Panc1 (cell line): Measurements from ENCODE around the gene MAD1L1. TPM values are rescaled to one million over a fixed set of nuclear protein-coding genes. Genes with fewer than 3 reads are reported as not detected.

Experiments used
- ATAC-seq: fragments of 200-7000 bp; cut with Tn5 transposase; 2 replicates; pipeline ENCODE4 v1.9.1; 2020; ENCODE audit warnings: mild to moderate bottlenecking, moderate library complexity
- BruUV-seq: library from RNA; stranded (reverse); fragments of 400-500 nt; replicated peaks from 2 replicates; lab custom pipeline; 2021; lab: Mats Ljungman, UMichigan
- CTCF ChIA-PET: fragments of 300-600 bp; sonication (Branson Sonifier 250); formaldehyde crosslinking; loops from one replicate; lab custom pipeline; 2022; ENCODE audit warnings: antibody characterized with exemption; lab: Charles Lee
- POLR2A ChIA-PET: fragments of 300-600 bp; sonication (Branson Sonifier 250); formaldehyde crosslinking; loops from one replicate; lab custom pipeline; 2022; ENCODE audit warnings: antibody characterized with exemption; lab: Charles Lee
- DNase-seq: peaks from one replicate; pipeline ENCODE4 v3.0.0-alpha.2; 2010; ENCODE audit warnings: low read depth, low spot score
- H3K27ac ChIP-seq: 2 replicates; pipeline ENCODE4 v1.5.1; 2011; ENCODE audit warnings: mild to moderate bottlenecking, low read length, inconsistent platforms
- H3K27me3 ChIP-seq: fragments of 200-500 bp; sonication (Bioruptor generic); 2 replicates; pipeline ENCODE4 v1.6.0; 2014; ENCODE audit warnings: low read length, inconsistent platforms; ENCODE audit not compliant: control insufficient read depth, insufficient read depth
- H3K36me3 ChIP-seq: fragments of 200-500 bp; sonication (Bioruptor generic); 2 replicates; pipeline ENCODE4 v1.5.1; 2014; ENCODE audit warnings: inconsistent platforms, mild to moderate bottlenecking, low read length, moderate library complexity; ENCODE audit not compliant: control insufficient read depth, insufficient read depth
- H3K4me1 ChIP-seq: 2 replicates; pipeline ENCODE4 v1.5.1; 2011; ENCODE audit warnings: inconsistent platforms, mild to moderate bottlenecking, low read length, moderate library complexity; ENCODE audit not compliant: control insufficient read depth, insufficient read depth
- H3K4me3 ChIP-seq, 2 experiments: 2 replicates each; pipeline ENCODE4 v1.5.1; 2011 to 2012; ENCODE audit warnings: low read depth in 2 of 2, low read length in 2 of 2, mild to moderate bottlenecking in 2 of 2, inconsistent platforms in 1 of 2, moderate library complexity in 1 of 2
- H3K9me3 ChIP-seq: fragments of 200-500 bp; sonication (Bioruptor generic); 2 replicates; pipeline ENCODE4 v1.5.1; 2014; ENCODE audit warnings: low read depth, mild to moderate bottlenecking, inconsistent platforms, low read length, moderate library complexity; ENCODE audit not compliant: control insufficient read depth, insufficient read depth
- POLR2AphosphoS5 ChIP-seq: IDR thresholded peaks from 2 replicates; pipeline ENCODE4 v1.6.1; 2012; ENCODE audit warnings: mild to moderate bottlenecking, low read depth, low read length, moderate library complexity
- SIN3A ChIP-seq: IDR thresholded peaks from 2 replicates; pipeline ENCODE4 v1.6.1; 2012; ENCODE audit warnings: low read depth, mild to moderate bottlenecking, low read length, moderate library complexity, borderline replicate concordance; ENCODE audit not compliant: insufficient read depth
- TCF7L2 ChIP-seq: IDR thresholded peaks from 2 replicates; pipeline ENCODE4 v1.6.1; 2011; ENCODE audit warnings: mild to moderate bottlenecking, low read depth, low read length, inconsistent platforms
- in situ Hi-C: cut with HindIII; loops from 2 replicates; pipeline ENCODE4 v1.10.0; 2016; ENCODE audit warnings: low sequenced_read_pairs, low pct_unique_long_range_greater_than_20kb
- intact Hi-C: fragments of 100-400 bp; cut with micrococcal nuclease; formaldehyde crosslinking; loops from one replicate; pipeline ENCODE4 v1.10.0; 2022; ENCODE audit not compliant: unreplicated experiment
- total RNA-seq: library from RNA; stranded (reverse); gene quantifications from one replicate; pipeline ENCODE4 v1.2.1, GENCODE V29; 2021; ENCODE audit not compliant: unreplicated experiment
- TF ChIP-seq, protein P1 (sequence below): fragments of 450-650 bp; IDR thresholded peaks from 2 replicates; pipeline ENCODE4 v1.5.1; 2017; ENCODE audit warnings: mild to moderate bottlenecking
- TF ChIP-seq, protein P2 (sequence below), 2 experiments: IDR thresholded peaks; 2 replicates each; pipeline ENCODE4 v1.6.1; 2011 to 2012; ENCODE audit warnings: low read depth in 2 of 2, control low read depth in 1 of 2, low read length in 1 of 2, mild to moderate bottlenecking in 1 of 2, moderate library complexity in 1 of 2; ENCODE audit not compliant: insufficient read depth in 1 of 2

The MAD1L1 gene
- total RNA-seq, 1 experiment from 2014 or later, result 70.8 TPM

DNA sequence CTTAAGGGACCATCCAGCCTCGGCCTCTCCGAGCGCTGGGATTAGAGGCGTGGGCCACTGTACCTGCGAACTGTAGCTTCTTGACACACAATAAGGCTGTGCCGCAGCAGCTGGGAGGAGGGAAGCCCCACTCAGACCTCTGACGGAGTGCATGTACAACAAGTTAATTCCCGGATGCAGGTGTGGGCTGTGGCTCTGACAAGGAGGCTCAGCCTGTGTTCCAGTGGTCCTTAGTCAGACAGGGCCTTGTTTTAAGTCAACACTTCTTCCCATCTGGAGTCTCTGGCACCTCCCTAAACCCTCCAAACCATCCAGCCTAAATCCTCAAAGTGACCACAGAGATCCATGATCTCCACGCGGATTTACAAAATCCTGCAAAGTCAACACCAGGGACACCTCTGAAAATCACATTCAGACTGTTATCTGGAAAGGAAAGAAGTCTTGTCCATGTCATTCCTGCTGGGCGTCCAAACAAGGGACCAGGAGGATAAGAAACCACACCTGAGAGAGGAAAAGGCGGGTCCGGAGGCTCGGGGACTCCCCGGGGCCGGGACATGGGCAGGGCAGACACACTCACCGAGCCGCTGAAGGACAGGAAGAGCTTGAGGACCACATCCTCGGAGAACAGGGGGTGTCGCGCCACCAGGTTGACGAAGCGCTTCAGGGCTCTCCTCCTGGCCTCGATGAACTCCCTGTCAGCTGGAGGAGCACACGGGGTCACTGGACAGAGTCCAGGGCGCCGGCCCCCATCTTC, 38.7 kb upstream of the MAD1L1 start:
- H3K27me3 ChIP-seq, result no peaks in the 10 kb centered on the region
- H3K36me3 ChIP-seq, result no peaks in the 10 kb centered on the region
- H3K27ac ChIP-seq, result no peak overlapping the region
- no TSS peak for BruUV-seq
- TF ChIP-seq, protein P1, sequence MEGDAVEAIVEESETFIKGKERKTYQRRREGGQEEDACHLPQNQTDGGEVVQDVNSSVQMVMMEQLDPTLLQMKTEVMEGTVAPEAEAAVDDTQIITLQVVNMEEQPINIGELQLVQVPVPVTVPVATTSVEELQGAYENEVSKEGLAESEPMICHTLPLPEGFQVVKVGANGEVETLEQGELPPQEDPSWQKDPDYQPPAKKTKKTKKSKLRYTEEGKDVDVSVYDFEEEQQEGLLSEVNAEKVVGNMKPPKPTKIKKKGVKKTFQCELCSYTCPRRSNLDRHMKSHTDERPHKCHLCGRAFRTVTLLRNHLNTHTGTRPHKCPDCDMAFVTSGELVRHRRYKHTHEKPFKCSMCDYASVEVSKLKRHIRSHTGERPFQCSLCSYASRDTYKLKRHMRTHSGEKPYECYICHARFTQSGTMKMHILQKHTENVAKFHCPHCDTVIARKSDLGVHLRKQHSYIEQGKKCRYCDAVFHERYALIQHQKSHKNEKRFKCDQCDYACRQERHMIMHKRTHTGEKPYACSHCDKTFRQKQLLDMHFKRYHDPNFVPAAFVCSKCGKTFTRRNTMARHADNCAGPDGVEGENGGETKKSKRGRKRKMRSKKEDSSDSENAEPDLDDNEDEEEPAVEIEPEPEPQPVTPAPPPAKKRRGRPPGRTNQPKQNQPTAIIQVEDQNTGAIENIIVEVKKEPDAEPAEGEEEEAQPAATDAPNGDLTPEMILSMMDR, result no peak
- no peak for TF ChIP-seq POLR2AphosphoS5
- TF ChIP-seq, protein P2, sequence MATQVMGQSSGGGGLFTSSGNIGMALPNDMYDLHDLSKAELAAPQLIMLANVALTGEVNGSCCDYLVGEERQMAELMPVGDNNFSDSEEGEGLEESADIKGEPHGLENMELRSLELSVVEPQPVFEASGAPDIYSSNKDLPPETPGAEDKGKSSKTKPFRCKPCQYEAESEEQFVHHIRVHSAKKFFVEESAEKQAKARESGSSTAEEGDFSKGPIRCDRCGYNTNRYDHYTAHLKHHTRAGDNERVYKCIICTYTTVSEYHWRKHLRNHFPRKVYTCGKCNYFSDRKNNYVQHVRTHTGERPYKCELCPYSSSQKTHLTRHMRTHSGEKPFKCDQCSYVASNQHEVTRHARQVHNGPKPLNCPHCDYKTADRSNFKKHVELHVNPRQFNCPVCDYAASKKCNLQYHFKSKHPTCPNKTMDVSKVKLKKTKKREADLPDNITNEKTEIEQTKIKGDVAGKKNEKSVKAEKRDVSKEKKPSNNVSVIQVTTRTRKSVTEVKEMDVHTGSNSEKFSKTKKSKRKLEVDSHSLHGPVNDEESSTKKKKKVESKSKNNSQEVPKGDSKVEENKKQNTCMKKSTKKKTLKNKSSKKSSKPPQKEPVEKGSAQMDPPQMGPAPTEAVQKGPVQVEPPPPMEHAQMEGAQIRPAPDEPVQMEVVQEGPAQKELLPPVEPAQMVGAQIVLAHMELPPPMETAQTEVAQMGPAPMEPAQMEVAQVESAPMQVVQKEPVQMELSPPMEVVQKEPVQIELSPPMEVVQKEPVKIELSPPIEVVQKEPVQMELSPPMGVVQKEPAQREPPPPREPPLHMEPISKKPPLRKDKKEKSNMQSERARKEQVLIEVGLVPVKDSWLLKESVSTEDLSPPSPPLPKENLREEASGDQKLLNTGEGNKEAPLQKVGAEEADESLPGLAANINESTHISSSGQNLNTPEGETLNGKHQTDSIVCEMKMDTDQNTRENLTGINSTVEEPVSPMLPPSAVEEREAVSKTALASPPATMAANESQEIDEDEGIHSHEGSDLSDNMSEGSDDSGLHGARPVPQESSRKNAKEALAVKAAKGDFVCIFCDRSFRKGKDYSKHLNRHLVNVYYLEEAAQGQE (IDR thresholded peaks at IDR 0.05; ENCODE audit: insufficient read depth in 1 of 2, low read depth in 2 of 2, low read length in 1 of 2), result no peak
- in situ Hi-C loops, result no loop called here
- no peak overlapping the region for H3K4me3 ChIP-seq
- CTCF ChIA-PET, result interaction anchor here (0.6 kb wide), 1 partner anchor 47 kb away, joined by 3 read pairs; no protein-coding TSS in a partner anchor
- peaks cover 12% of the 10 kb centered on the region for H3K4me1 ChIP-seq
- intact Hi-C loops, result no loop called here
- no peak for ATAC-seq
- no peaks in the 10 kb centered on the region for H3K9me3 ChIP-seq
- DNase-seq, result no peak
- POLR2A ChIA-PET, result no interaction called here

DNA sequence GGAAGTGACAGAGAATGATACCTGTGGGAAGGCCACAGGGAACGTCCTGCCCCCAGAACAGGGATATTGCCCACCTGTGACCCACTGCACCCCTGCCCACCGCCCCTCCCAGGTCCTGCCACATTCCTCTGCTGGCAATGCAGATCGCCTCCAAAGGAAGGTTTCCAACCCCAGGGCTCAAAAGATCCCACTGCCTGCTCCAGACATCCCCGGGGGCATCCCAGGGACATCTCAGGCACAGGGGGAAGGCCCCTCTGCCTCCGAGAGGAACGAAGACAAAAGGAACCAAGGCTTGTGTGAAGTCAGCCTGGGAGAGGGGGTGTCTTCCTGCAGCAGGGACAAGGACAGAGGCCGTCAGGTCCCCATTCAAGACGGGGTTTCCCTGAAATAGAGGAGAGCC, 37.8 kb upstream of the MAD1L1 start:
- ATAC-seq, result no peak

More for the DNA sequence above, 37.8 kb upstream of the MAD1L1 start:
- H3K27me3 ChIP-seq, result no peaks in the 10 kb centered on the region
- no peak overlapping the region for H3K4me3 ChIP-seq
- in situ Hi-C loops, result no loop called here
- BruUV-seq, result no TSS peak
- peaks cover 12% of the 10 kb centered on the region for H3K4me1 ChIP-seq
- intact Hi-C loops, result no loop called here
- ChIA-PET POLR2A (no interaction called here), CTCF (no interaction called here)
- H3K27ac ChIP-seq, result no peak overlapping the region
- TF ChIP-seq, protein P2 (IDR thresholded peaks at IDR 0.05; ENCODE audit: insufficient read depth in 1 of 2, low read depth in 2 of 2, low read length in 1 of 2), result no peak
- TF ChIP-seq POLR2AphosphoS5 (no peak), TCF7L2 (no peak), SIN3A (no peak)
- TF ChIP-seq, protein P1, result no peak
- DNase-seq, result no peak
- no peaks in the 10 kb centered on the region for H3K9me3 ChIP-seq
- no peaks in the 10 kb centered on the region for H3K36me3 ChIP-seq
